Esophagus muscularis mucosa (tissue), 4 donors: Measurements from ENCODE around the gene MRPL38.

ENCODE experiments used
- EP300 ChIP-seq: sonication (generic); formaldehyde crosslinking; IDR thresholded peaks from one replicate; pipeline ENCODE4 v1.6.1; 2017; ENCODE audit warnings: antibody characterized with exemption
- POLR2AphosphoS5 ChIP-seq, 2 donors: sonication (generic); formaldehyde crosslinking; IDR thresholded peaks; one replicate each; pipeline ENCODE4 v1.6.1; 2017; ENCODE audit warnings: antibody characterized with exemption in 2 of 2
- TF ChIP-seq, protein P1 (sequence below), 3 experiments: fragments of 200-600 bp in 2 of 3; fragments of 450-650 bp in 1 of 3; sonication (generic) in 2 of 3; IDR thresholded peaks; one replicate each; pipeline ENCODE4 v1.5.1; 2017 to 2019; ENCODE audit warnings: antibody characterized with exemption in 3 of 3, mild to moderate bottlenecking in 2 of 3, moderate library complexity in 1 of 3

DNA sequence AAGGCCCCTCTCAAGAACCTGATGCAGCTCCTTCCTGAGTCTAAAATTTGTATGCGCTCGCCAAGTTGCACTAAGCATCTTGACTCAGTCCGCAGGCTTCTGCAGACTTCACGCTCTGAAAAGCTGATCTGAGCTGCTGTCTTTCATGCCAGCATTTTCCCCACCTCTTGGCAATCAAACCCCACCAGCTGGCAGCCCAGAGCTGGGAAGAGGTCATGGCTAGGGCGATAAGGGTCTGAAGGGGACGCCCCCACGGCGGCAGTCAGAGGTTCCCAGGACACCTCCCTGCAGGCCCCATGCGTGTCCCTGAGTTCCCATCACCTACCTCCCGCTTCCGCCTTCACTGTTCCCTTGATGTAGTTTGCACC is 55.4 kb downstream of the MRPL38 start:
- TF ChIP-seq POLR2AphosphoS5 (IDR thresholded peaks at IDR 0.05) (no peak), EP300 (no peak)
- TF ChIP-seq, protein P1, sequence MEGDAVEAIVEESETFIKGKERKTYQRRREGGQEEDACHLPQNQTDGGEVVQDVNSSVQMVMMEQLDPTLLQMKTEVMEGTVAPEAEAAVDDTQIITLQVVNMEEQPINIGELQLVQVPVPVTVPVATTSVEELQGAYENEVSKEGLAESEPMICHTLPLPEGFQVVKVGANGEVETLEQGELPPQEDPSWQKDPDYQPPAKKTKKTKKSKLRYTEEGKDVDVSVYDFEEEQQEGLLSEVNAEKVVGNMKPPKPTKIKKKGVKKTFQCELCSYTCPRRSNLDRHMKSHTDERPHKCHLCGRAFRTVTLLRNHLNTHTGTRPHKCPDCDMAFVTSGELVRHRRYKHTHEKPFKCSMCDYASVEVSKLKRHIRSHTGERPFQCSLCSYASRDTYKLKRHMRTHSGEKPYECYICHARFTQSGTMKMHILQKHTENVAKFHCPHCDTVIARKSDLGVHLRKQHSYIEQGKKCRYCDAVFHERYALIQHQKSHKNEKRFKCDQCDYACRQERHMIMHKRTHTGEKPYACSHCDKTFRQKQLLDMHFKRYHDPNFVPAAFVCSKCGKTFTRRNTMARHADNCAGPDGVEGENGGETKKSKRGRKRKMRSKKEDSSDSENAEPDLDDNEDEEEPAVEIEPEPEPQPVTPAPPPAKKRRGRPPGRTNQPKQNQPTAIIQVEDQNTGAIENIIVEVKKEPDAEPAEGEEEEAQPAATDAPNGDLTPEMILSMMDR (IDR thresholded peaks at IDR 0.05), result no peak
